Testis (tissue), 3 donors: ENCODE data around the gene CARMIL1. TPM values are rescaled to one million over a fixed set of nuclear protein-coding genes. Genes with fewer than 3 reads are reported as not detected.

Experiments
- DNase-seq: peaks from one replicate; pipeline ENCODE4 v3.0.0-alpha.2; 2019
- H3K27ac ChIP-seq, 2 donors: fragments of 200-600 bp; sonication (generic); one replicate each; pipeline ENCODE4 v1.5.1; 2019
- H3K27me3 ChIP-seq: fragments of 200-600 bp; sonication (generic); one replicate; pipeline ENCODE4 v1.5.1; 2019
- H3K36me3 ChIP-seq: fragments of 200-600 bp; sonication (generic); one replicate; pipeline ENCODE4 v1.5.1; 2017; ENCODE audit warnings: low read depth; ENCODE audit errors: missing control alignments
- H3K4me1 ChIP-seq: fragments of 200-600 bp; sonication (generic); one replicate; pipeline ENCODE4 v1.5.1; 2019
- H3K4me3 ChIP-seq, 2 donors: fragments of 200-600 bp; sonication (generic); one replicate each; pipeline ENCODE4 v1.5.1; 2017 to 2019
- H3K9me3 ChIP-seq: fragments of 200-600 bp; sonication (generic); one replicate; pipeline ENCODE4 v1.5.1; 2017
- CTCF ChIP-seq, 3 experiments: fragments of 450-650 bp in 2 of 3; fragments of 200-600 bp in 1 of 3; sonication (generic) in 1 of 3; IDR thresholded peaks; one replicate each; pipeline ENCODE4 v1.5.1; 2016 to 2019; ENCODE audit warnings: antibody characterized with exemption in 3 of 3, mild to moderate bottlenecking in 2 of 3, moderate library complexity in 1 of 3
- POLR2A ChIP-seq: fragments of 450-650 bp; IDR thresholded peaks from one replicate; pipeline ENCODE4 v1.6.1; 2017; ENCODE audit warnings: antibody characterized with exemption, mild to moderate bottlenecking, moderate library complexity
- WGBS, 2 donors: methylation state at CpG; one replicate each; pipeline ENCODE4 v1.1.5; 2018; 5-methylcytosine and 5-hydroxymethylcytosine counted together
- intact Hi-C: fragments of 100-400 bp; cut with DNase I; formaldehyde crosslinking; loops from one replicate; pipeline ENCODE4 v1.15.1; 2023; ENCODE audit warnings: low total_unique reads
- polyA plus RNA-seq: library from polyadenylated mRNA; stranded (reverse); fragments of 350-450 nt; fragmentation: Illumina TruSeq; extraction: RNeasy Lipid Tissue Mini Kit (QIAGEN cat#74804); gene quantifications from one replicate; pipeline ENCODE4 v1.2.3, GENCODE V29; 2014; ENCODE audit warnings: low read depth, low replicate concordance; ENCODE audit not compliant: insufficient read depth
- total RNA-seq, 2 donors: library from RNA; depleted of rRNA; stranded (reverse); fragments of >200 nt; gene quantifications; one replicate each; pipeline ENCODE4 v1.2.3, GENCODE V29; 2016

Gene CARMIL1
- total and polyA plus RNA-seq, 3 donors from 2014 or later, result 39.4 to 120 (median 108) TPM

GRCh38 chr6:25456249-25457040, 177.3 kb downstream of the CARMIL1 start:
- intact Hi-C loops, result no loop called here
- H3K4me1 ChIP-seq, result no peaks in the 10 kb centered on the region
- no peak overlapping the region for H3K27ac ChIP-seq
- no peak for TF ChIP-seq POLR2A
- TF ChIP-seq CTCF (IDR thresholded peaks at IDR 0.05), result no peak
- H3K36me3 ChIP-seq, result no peaks in the 10 kb centered on the region
- H3K27me3 ChIP-seq, result no peaks in the 10 kb centered on the region
- H3K9me3 ChIP-seq, result no peaks in the 10 kb centered on the region
- WGBS, 2 donors, result 61 to 80% methylated on average over 3 of the region's 3 CpGs
- DNase-seq, result no peak
- no peak overlapping the region for H3K4me3 ChIP-seq

- WGBS, 2 donors, result 95% methylated on average over 3 of the region's 3 CpGs
- Histone ChIP-seq H3K27me3 (no peaks in the 10 kb centered on the region), H3K27ac (no peak overlapping the region), H3K4me3 (no peak overlapping the region), H3K36me3 (no peaks in the 10 kb centered on the region), H3K4me1 (no peaks in the 10 kb centered on the region), H3K9me3 (no peaks in the 10 kb centered on the region)
- no peak for DNase-seq
- intact Hi-C loops, result no loop called here
- TF ChIP-seq POLR2A (no peak), CTCF (IDR thresholded peaks at IDR 0.05) (no peak)
Observed at GRCh38 chr6:25457516-25457915, 178.3 kb downstream of the CARMIL1 start.

GRCh38 chr6:25458485-25458884, 179.3 kb downstream of the CARMIL1 start:
- intact Hi-C loops, result no loop called here
- no peaks in the 10 kb centered on the region for H3K4me1 ChIP-seq
- no peaks in the 10 kb centered on the region for H3K9me3 ChIP-seq
- whole genome bisulfite sequencing, 2 donors, result 87 to 92% methylated on average over 2 of the region's 2 CpGs
- no peak overlapping the region for H3K27ac ChIP-seq
- TF ChIP-seq POLR2A (no peak), CTCF (IDR thresholded peaks at IDR 0.05) (no peak)
- H3K4me3 ChIP-seq, result no peak overlapping the region
- H3K36me3 ChIP-seq, result no peaks in the 10 kb centered on the region
- no peak for DNase-seq
- no peaks in the 10 kb centered on the region for H3K27me3 ChIP-seq

GRCh38 chr6:25462235-25462897, 183.2 kb downstream of the CARMIL1 start:
- TF ChIP-seq CTCF (IDR thresholded peaks at IDR 0.05) (no peak), POLR2A (no peak)
- WGBS, 2 donors, result 90 to 95% methylated on average over 7 of the region's 7 CpGs
- no peaks in the 10 kb centered on the region for H3K9me3 ChIP-seq
- no peak for DNase-seq
- intact Hi-C loops, result no loop called here
- no peaks in the 10 kb centered on the region for H3K4me1 ChIP-seq
- no peaks in the 10 kb centered on the region for H3K36me3 ChIP-seq
- H3K4me3 ChIP-seq, result no peak overlapping the region
- H3K27me3 ChIP-seq, result no peaks in the 10 kb centered on the region
- H3K27ac ChIP-seq, result no peak overlapping the region
